Skeletal muscle tissue (tissue), 4 donors: ENCODE data around the gene PNKP. TPM values are rescaled to one million over a fixed set of nuclear protein-coding genes. Genes with fewer than 3 reads are reported as not detected.

ENCODE experiments used
- H3K27ac ChIP-seq: one replicate; pipeline ENCODE4 v1.7.0; 2013; ENCODE audit warnings: mild to moderate bottlenecking, low read depth, low read length, inconsistent platforms
- H3K27me3 ChIP-seq, 3 donors: one replicate each; pipeline ENCODE4 v1.7.0; 2013; ENCODE audit warnings: low read length in 3 of 3; ENCODE audit not compliant: control insufficient read depth in 3 of 3, insufficient read depth in 3 of 3
- H3K36me3 ChIP-seq, 3 donors: one replicate each; pipeline ENCODE4 v1.7.0; 2013; ENCODE audit warnings: low read length in 3 of 3; ENCODE audit not compliant: control insufficient read depth in 3 of 3, insufficient read depth in 3 of 3
- H3K4me1 ChIP-seq, 3 donors: one replicate each; pipeline ENCODE4 v1.7.0; 2013; ENCODE audit warnings: low read length in 3 of 3, mild to moderate bottlenecking in 3 of 3; ENCODE audit not compliant: control insufficient read depth in 3 of 3, insufficient read depth in 3 of 3
- H3K4me3 ChIP-seq, 3 donors: one replicate each; pipeline ENCODE4 v1.7.0; 2013; ENCODE audit warnings: low read length in 3 of 3
- H3K9ac ChIP-seq, 3 donors: one replicate each; pipeline ENCODE4 v1.7.0; 2013; ENCODE audit warnings: low read length in 3 of 3, mild to moderate bottlenecking in 3 of 3, moderate library complexity in 2 of 3, low read depth in 1 of 3
- H3K9me3 ChIP-seq, 3 donors: one replicate each; pipeline ENCODE4 v1.7.0; 2013; ENCODE audit warnings: low read length in 3 of 3; ENCODE audit not compliant: control insufficient read depth in 3 of 3
- total RNA-seq: library from RNA; depleted of rRNA; stranded (reverse); fragments of >200 nt; gene quantifications from one replicate; pipeline ENCODE4 v1.2.3, GENCODE V29; 2014
- donor health status: Osteomylitis.

The PNKP gene
- total RNA-seq, 1 donor from 2014 or later = 17.2 TPM

GRCh38 chr19:49855676-49856573 is 11.5 kb downstream of the PNKP start:
- no peak overlapping the region for H3K4me3 ChIP-seq
- H3K9me3 ChIP-seq = no peaks in the 10 kb centered on the region
- peak overlapping the region in 2 of 3 donors; percentile 8 to 14 for H3K9ac ChIP-seq
- H3K27me3 ChIP-seq = no peaks in the 10 kb centered on the region
- no peak overlapping the region for H3K27ac ChIP-seq
- peaks cover 39 to 53% (median 51%) of the 10 kb centered on the region in 3 donors for H3K36me3 ChIP-seq
- peaks cover 21 to 32% (median 22%) of the 10 kb centered on the region in 3 donors for H3K4me1 ChIP-seq

GRCh38 chr19:49855277-49855675 is 12.1 kb downstream of the PNKP start:
- H3K36me3 ChIP-seq = peaks cover 39 to 47% (median 45%) of the 10 kb centered on the region in 3 donors
- H3K9ac ChIP-seq = peak overlapping the region in 2 of 3 donors; percentile 14 to 40
- H3K27ac ChIP-seq = no peak overlapping the region
- H3K9me3 ChIP-seq = no peaks in the 10 kb centered on the region
- H3K4me1 ChIP-seq = peaks cover 21 to 32% (median 22%) of the 10 kb centered on the region in 3 donors
- no peaks in the 10 kb centered on the region for H3K27me3 ChIP-seq
- H3K4me3 ChIP-seq = no peak overlapping the region

DNA sequence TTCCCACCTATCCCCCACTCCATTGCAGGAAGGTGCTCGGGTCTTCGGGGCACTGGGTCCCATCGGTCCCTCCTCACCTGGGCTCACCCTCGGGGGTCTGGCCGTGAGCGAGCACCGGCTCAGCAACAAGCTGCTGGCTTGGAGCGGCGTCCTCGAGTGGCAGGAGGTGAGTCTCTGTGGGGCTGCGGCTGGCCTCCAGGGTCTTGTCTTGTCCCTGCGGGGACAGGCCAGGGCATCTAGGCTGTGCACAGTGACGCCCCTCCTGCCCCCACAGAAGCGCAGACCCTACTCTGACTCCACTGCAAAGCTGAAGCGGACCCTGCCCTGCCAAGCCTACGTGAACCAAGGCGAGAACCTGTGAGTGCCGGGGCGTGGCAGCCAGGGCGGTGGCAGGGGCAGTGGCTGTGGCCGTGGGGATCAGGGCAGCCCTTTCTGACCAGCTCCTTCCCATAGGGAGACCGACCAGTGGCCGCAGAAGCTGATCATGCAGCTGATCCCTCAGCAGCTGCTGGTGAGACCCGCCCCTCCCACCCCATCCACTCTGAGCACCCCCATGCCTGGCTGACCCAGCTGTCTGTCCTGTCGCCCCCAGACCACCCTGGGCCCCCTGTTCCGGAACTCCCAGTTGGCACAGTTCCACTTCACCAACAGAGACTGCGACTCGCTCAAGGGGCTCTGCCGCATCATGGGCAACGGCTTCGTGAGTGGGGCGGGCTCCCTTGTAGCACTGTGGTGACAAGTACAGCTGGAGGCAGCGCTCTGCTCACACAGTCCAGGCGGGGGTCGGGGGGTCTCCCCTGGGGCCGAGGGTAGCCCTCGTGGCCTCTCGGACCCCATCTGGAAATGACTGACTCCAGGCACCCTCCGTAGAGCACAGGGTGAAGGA is 12.8 kb downstream of the PNKP start:
- H3K9me3 ChIP-seq = no peaks in the 10 kb centered on the region
- H3K4me1 ChIP-seq = peaks cover 26 to 38% (median 27%) of the 10 kb centered on the region in 3 donors
- peak overlapping the region in 2 of 3 donors; percentile 45 to 56 for H3K9ac ChIP-seq
- H3K4me3 ChIP-seq = no peak overlapping the region
- peaks cover 35 to 41% (median 39%) of the 10 kb centered on the region in 3 donors for H3K36me3 ChIP-seq
- no peaks in the 10 kb centered on the region for H3K27me3 ChIP-seq
- no peak overlapping the region for H3K27ac ChIP-seq

DNA sequence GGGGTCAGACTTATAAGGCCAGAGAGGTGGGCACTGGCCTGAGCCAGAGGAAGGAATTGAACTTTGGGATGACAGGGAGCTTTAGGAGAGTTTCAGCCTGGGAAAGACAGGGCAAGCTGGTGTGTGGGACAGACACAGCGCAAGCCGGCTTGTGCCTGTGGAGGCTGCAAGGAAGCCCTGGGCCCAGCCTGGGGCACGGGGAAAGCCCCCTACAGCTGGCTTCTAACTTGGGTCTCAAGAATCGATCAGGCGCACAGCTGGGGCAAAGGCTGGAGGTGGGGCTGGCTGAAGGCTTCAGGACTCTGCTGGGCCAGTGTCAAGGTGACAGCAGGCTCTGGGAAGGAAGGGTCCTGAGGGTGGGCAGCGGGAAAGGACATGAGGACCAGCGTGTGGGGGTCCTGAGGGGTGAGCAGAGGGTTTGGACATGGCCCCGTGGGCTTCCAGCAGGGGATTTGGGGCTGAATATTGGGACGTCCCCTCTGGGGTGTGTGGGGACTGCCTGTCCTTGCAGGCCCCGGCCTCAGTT is 13.5 kb downstream of the PNKP start:
- no peaks in the 10 kb centered on the region for H3K27me3 ChIP-seq
- peaks cover 26 to 44% (median 28%) of the 10 kb centered on the region in 3 donors for H3K4me1 ChIP-seq
- peaks cover 0 to 3% (median 0%) of the 10 kb centered on the region in 3 donors for H3K9me3 ChIP-seq
- H3K36me3 ChIP-seq = peaks cover 32 to 40% (median 38%) of the 10 kb centered on the region in 3 donors
- peak overlapping the region; percentile 19 for H3K27ac ChIP-seq
- H3K9ac ChIP-seq = peak overlapping the region; percentile 45 to 59 (median 56)
- H3K4me3 ChIP-seq = no peak overlapping the region

DNA sequence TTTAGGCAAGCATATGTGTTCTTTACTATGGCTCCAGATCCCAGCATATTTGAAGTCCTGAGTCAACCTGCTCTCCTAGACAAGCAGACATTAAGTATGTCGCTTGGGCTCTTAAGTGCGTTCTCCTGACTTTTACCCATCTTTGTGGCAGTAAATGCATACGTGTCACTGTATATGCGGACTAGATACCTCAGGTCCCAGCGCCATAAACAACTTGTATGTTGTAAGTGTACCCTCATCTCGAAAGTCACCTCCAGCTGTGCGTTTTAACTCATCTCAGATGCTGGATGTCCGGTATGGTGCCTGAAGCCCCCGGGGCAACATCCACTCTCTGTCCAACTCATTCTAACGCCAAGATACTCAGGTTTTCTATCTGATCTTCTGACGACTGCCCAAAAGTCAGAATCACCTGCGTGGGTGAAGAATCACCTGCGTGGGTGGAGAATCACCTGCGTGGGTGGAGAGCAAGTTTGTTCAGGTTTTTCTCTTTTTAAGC is 14.7 kb downstream of the PNKP start:
- H3K4me1 ChIP-seq = peaks cover 26 to 39% (median 28%) of the 10 kb centered on the region in 3 donors
- H3K27me3 ChIP-seq = no peaks in the 10 kb centered on the region
- H3K4me3 ChIP-seq = peak overlapping the region; percentile 59 to 97 (median 76)
- peak overlapping the region in 1 of 3 donors; percentile 77 for H3K9ac ChIP-seq
- peaks cover 0 to 3% (median 0%) of the 10 kb centered on the region in 3 donors for H3K9me3 ChIP-seq
- peaks cover 28 to 30% (median 29%) of the 10 kb centered on the region in 3 donors for H3K36me3 ChIP-seq
- H3K27ac ChIP-seq = no peak overlapping the region

DNA sequence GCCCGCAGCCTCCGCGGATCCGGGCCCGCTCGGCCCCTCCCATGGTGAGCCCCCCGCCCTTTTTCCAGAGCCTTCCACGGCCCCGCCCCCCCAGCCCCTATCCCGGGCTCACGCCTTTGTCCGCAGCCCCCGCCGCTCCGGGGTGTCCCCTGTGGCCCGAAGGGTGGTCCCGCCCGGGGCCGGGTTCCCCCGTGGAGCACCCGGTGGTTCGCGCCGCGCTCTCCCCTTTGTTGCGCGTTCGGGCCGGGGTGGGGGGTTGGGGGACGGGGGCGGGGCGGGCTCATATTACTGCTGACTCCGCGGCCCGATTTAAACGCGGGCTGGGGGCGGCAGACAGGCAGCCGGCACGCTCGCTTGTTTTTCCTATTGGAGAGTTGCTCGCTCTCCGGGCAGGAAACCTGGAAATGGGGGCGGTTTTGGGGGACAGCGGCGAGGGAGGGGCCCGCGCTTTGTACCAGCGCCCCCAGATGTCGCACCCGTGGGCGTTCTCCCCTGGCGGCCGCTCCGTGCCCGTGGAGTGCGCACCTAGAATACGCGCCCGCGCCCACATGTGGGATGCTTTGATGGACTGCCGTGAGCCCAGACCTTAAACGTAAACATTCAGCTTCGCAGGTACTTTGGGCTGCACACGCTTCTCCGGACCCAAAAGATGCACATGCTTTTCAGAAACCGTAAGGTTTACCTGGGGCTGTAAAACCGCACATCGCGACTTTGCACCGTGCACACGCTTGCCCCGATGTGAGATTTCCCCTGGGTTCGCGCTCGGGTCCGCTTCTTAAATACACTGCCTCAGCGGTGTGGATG is 15.7 kb downstream of the PNKP start:
- no peaks in the 10 kb centered on the region for H3K27me3 ChIP-seq
- H3K36me3 ChIP-seq = peaks cover 19 to 20% (median 20%) of the 10 kb centered on the region in 3 donors
- H3K4me1 ChIP-seq = peaks cover 26 to 39% (median 28%) of the 10 kb centered on the region in 3 donors
- peaks cover 0 to 3% (median 0%) of the 10 kb centered on the region in 3 donors for H3K9me3 ChIP-seq
- H3K9ac ChIP-seq = peak overlapping the region; percentile 99 to 100 (median 100)
- H3K27ac ChIP-seq = peak overlapping the region; percentile 51
- peak overlapping the region; percentile 76 to 97 (median 95) for H3K4me3 ChIP-seq

DNA sequence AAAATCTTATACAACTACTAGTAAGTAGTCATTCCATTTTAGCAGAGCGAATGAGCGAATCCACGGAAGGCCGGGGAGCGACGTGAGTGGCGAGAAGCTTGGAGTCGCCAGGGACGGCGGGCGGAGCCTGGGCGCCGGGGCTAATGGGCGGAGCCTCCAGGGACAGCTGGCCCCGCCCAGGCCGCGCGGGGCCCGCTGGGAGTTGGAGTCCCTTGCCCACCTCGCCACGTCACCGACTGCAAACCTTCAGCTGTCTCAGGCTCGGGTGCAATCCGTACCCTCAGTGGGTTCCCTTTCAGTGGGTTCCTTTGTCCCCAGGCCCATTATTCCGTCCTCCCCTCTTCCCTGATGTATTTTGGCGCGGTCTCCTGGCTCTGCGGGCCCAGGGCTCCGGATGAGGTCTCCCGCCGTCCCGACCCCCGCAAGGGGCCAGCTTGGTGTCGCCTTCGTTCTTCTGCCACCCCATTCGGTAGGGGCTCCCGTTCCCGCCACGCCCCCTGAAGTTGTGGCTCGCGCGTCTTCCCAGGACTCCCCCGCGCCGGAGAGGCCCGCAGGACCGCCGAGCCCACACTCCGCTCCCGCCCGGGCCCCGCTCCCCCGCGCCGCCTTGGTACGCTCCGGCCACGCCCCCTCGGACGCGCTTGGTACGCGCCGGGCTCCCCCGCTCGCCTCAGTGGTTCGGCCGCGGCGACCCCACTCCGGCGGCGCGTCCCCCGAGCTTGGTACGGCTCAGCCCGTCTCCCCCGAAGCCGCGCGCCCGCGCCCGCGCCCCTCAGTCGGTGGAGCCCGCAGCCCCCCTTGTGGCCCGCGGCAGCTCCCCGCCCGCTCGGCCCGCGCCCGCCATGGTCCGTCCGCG is 16.7 kb downstream of the PNKP start, which contains the start of gene PTOV1:
Gene PTOV1, plus strand, starts transcription at position 673 of the 856 bp plus-strand sequence.
- peaks cover 0 to 3% (median 0%) of the 10 kb centered on the region in 3 donors for H3K9me3 ChIP-seq
- peaks cover 26 to 39% (median 28%) of the 10 kb centered on the region in 3 donors for H3K4me1 ChIP-seq
- peaks cover 12 to 14% (median 12%) of the 10 kb centered on the region in 3 donors for H3K36me3 ChIP-seq
- no peaks in the 10 kb centered on the region for H3K27me3 ChIP-seq
- H3K9ac ChIP-seq = peak within 1 kb of the TSS; percentile 99 to 100 (median 100)
- H3K27ac ChIP-seq = peak within 1 kb of the TSS; percentile 100
- peak within 1 kb of the TSS; percentile 90 to 97 (median 95) for H3K4me3 ChIP-seq

DNA sequence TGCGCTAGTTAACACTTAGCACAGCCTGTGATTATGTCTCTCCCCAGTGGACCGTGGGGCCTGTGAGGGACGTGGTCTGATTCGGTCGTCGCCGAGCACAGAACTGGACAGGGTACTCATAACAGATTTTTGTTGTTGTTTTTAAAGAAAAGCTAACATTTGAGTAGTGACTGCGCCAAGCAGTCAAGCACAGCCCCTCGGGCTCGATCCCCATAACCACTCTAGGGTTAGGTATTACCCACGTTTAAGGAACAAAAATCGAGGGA is 17.2 kb downstream of the PNKP start:
- peaks cover 26 to 39% (median 28%) of the 10 kb centered on the region in 3 donors for H3K4me1 ChIP-seq
- peaks cover 0 to 3% (median 0%) of the 10 kb centered on the region in 3 donors for H3K9me3 ChIP-seq
- no peaks in the 10 kb centered on the region for H3K27me3 ChIP-seq
- peak overlapping the region; percentile 100 for H3K27ac ChIP-seq
- peaks cover 7 to 8% (median 7%) of the 10 kb centered on the region in 3 donors for H3K36me3 ChIP-seq
- peak overlapping the region; percentile 90 to 97 (median 95) for H3K4me3 ChIP-seq
- H3K9ac ChIP-seq = peak overlapping the region; percentile 99 to 100 (median 100)
